Thyroid gland (tissue), 4 donors: Measurements from ENCODE around the gene PAX4.

Experiments used
- POLR2A ChIP-seq, 2 donors: fragments of 450-650 bp; IDR thresholded peaks; one replicate each; pipeline ENCODE4 v1.6.1; 2017; ENCODE audit warnings: antibody characterized with exemption in 2 of 2, mild to moderate bottlenecking in 2 of 2, moderate library complexity in 1 of 2
- TF ChIP-seq, protein P1 (sequence below), 6 experiments: fragments of 200-600 bp in 3 of 6; fragments of 450-650 bp in 3 of 6; sonication (generic) in 3 of 6; IDR thresholded peaks; one replicate each; pipeline ENCODE4 v1.5.1; 2016 to 2019; ENCODE audit warnings: antibody characterized with exemption in 6 of 6, mild to moderate bottlenecking in 2 of 6, inconsistent platforms in 1 of 6, moderate library complexity in 1 of 6

DNA sequence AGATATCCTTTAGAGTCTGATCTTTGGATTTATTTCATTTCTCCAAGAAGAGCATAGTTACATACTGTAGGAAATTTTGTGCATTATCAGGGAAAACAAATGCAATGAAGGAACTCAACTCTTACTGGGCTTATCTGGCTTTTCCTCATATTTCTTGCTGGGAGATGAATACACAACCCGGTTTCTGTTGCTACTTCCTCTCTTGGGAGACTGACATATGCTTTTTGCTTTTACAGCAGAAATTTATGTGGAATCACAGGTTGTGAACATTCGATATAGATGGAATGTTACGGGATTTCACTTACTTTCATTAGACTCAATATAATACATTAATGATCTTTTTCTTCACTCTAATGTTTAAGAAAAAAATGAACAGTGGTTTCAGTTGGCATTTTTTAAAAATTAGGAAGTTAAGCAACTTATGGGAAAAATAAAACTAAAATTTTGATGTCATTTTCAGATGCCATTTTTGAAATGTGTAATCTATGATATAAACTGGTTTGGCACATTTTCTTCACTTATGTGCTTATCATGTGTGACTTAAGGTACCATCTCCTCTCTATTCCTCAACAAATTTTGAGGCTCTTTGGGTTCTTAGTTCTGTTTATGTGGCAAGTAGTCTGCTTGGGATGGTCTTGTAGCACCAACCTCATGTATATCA lies 41.2 kb upstream of the PAX4 start:
- TF ChIP-seq, protein P1, sequence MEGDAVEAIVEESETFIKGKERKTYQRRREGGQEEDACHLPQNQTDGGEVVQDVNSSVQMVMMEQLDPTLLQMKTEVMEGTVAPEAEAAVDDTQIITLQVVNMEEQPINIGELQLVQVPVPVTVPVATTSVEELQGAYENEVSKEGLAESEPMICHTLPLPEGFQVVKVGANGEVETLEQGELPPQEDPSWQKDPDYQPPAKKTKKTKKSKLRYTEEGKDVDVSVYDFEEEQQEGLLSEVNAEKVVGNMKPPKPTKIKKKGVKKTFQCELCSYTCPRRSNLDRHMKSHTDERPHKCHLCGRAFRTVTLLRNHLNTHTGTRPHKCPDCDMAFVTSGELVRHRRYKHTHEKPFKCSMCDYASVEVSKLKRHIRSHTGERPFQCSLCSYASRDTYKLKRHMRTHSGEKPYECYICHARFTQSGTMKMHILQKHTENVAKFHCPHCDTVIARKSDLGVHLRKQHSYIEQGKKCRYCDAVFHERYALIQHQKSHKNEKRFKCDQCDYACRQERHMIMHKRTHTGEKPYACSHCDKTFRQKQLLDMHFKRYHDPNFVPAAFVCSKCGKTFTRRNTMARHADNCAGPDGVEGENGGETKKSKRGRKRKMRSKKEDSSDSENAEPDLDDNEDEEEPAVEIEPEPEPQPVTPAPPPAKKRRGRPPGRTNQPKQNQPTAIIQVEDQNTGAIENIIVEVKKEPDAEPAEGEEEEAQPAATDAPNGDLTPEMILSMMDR (IDR thresholded peaks at IDR 0.05) = no peak
- no peak for TF ChIP-seq POLR2A (IDR thresholded peaks at IDR 0.05)
